Body of pancreas (tissue), 4 donors: ENCODE data around the gene SETDB2. TPM values are rescaled to one million over a fixed set of nuclear protein-coding genes. Genes with fewer than 3 reads are reported as not detected.

Experiments used
- ATAC-seq: fragments of 150-250 bp; one replicate; pipeline ENCODE4 v1.9.1; 2016
- DNase-seq, 4 donors: peaks; one replicate each; pipeline ENCODE4 v3.0.0-alpha.2; 2019
- H3K27ac ChIP-seq, 4 donors: fragments of 200-600 bp; sonication (generic); 1 replicate in 3 of 4; 2 replicates in 1 of 4; pipeline versions ENCODE4 v1.5.1 to v1.6.1; 2016 to 2019; ENCODE audit warnings: mild to moderate bottlenecking in 1 of 4, mixed read lengths in 1 of 4, moderate library complexity in 1 of 4
- H3K27me3 ChIP-seq, 2 donors: fragments of 200-600 bp; sonication (generic); one replicate each; pipeline ENCODE4 v1.6.0; 2016; ENCODE audit warnings: mild to moderate bottlenecking in 1 of 2
- H3K36me3 ChIP-seq, 2 donors: fragments of 200-600 bp; sonication (generic); replicated peaks in 1 of 2; 2 replicates each; pipeline ENCODE4 v1.5.1; 2016; ENCODE audit warnings: low read depth in 2 of 2; ENCODE audit not compliant: insufficient read depth in 1 of 2
- H3K4me1 ChIP-seq: fragments of 200-600 bp; sonication (generic); one replicate; pipeline ENCODE4 v1.6.0; 2016
- H3K4me3 ChIP-seq, 2 donors: fragments of 200-600 bp; sonication (generic); 1 replicate in 1 of 2; 2 replicates in 1 of 2; pipeline ENCODE4 v1.5.1; 2016 to 2019
- H3K9me3 ChIP-seq, 3 donors: fragments of 200-600 bp; sonication (generic); 1 replicate in 2 of 3; 2 replicates in 1 of 3; pipeline ENCODE4 v1.5.1; 2016
- CTCF ChIP-seq, 7 experiments: fragments of 450-650 bp in 4 of 7; fragments of 200-600 bp in 3 of 7; sonication (generic) in 3 of 7; IDR thresholded peaks; one replicate each; pipeline ENCODE4 v1.5.1; 2016 to 2019; ENCODE audit warnings: antibody characterized with exemption in 7 of 7
- POLR2A ChIP-seq, 3 donors: fragments of 450-650 bp; IDR thresholded peaks; one replicate each; pipeline ENCODE4 v1.6.1; 2016; ENCODE audit warnings: antibody characterized with exemption in 3 of 3, mild to moderate bottlenecking in 2 of 3
- WGBS, 2 donors: methylation state at CpG; one replicate each; pipeline ENCODE4 v1.1.5; 2017; 5-methylcytosine and 5-hydroxymethylcytosine counted together
- intact Hi-C: fragments of 100-400 bp; cut with DNase I; formaldehyde crosslinking; loops from one replicate; pipeline ENCODE4 v1.15.1; 2023
- total RNA-seq, 2 donors: library from RNA; depleted of rRNA; stranded (reverse); fragments of >200 nt; gene quantifications; one replicate each; pipeline ENCODE4 v1.1.0, GENCODE V29; 2016

Gene SETDB2
- total RNA-seq, result 1 to 10 TPM; 4.9 to 8.6 TPM

- 0 to 1% methylated on average over 35 to 53 of the region's 53 CpGs for WGBS, 2 donors
- ATAC-seq (peak; percentile 96), DNase-seq (peak; percentile 99 to 100 (median 99))
- Histone ChIP-seq H3K27me3 (no peaks in the 10 kb centered on the region), H3K9me3 (no peaks in the 10 kb centered on the region), H3K4me1 (peaks cover 39% of the 10 kb centered on the region), H3K4me3 (peak within 1 kb of the TSS; percentile 45 to 75), H3K36me3 (no peaks in the 10 kb centered on the region), H3K27ac (peak within 1 kb of the TSS; percentile 90 to 97 (median 92))
- intact Hi-C loops, result no loop called here
- TF ChIP-seq POLR2A (IDR thresholded peaks at IDR 0.05), result peak; percentile 86 to 96 (median 92)
- TF ChIP-seq CTCF (IDR thresholded peaks at IDR 0.05), result peak in 6 of 7 experiments; percentile 33 to 76 (median 65)
Measured at GRCh38 chr13:49443704-49444523, at the start of gene SETDB2, which contains the start of gene CAB39L. Gene SETDB2, plus strand, starts transcription at chr13:49444274. Its CDS starts 7,620 bp downstream, at chr13:49451894. Gene CAB39L, minus strand, starts transcription at chr13:49444064. Its CDS starts 61,154 bp downstream, at chr13:49382910.

GRCh38 chr13:49395451-49395865 lies 48.6 kb upstream of the SETDB2 start:
- Histone ChIP-seq H3K27me3 (no peaks in the 10 kb centered on the region), H3K36me3 (no peaks in the 10 kb centered on the region), H3K9me3 (no peaks in the 10 kb centered on the region), H3K4me3 (no peak overlapping the region), H3K27ac (peak overlapping the region in 1 of 4 donors; percentile 32), H3K4me1 (peaks cover 15% of the 10 kb centered on the region)
- ATAC-seq (no peak), DNase-seq (peak in 1 of 4 donors; percentile 8)
- intact Hi-C loops, result no loop called here
- TF ChIP-seq POLR2A (IDR thresholded peaks at IDR 0.05), result no peak
- no peak for TF ChIP-seq CTCF (IDR thresholded peaks at IDR 0.05)
- WGBS, 2 donors, result 38 to 67% methylated on average over 1 of the region's 1 CpG

GRCh38 chr13:49395878-49396380 lies 48.1 kb upstream of the SETDB2 start:
- Histone ChIP-seq H3K36me3 (no peaks in the 10 kb centered on the region), H3K4me1 (peaks cover 15% of the 10 kb centered on the region), H3K27me3 (no peaks in the 10 kb centered on the region), H3K27ac (peak overlapping the region in 1 of 4 donors; percentile 32), H3K9me3 (no peaks in the 10 kb centered on the region), H3K4me3 (no peak overlapping the region)
- no peak for TF ChIP-seq POLR2A (IDR thresholded peaks at IDR 0.05)
- peak in 1 of 4 donors; percentile 32 for DNase-seq
- no peak for ATAC-seq
- 27 to 40% methylated on average over 1 of the region's 1 CpG for WGBS, 2 donors
- intact Hi-C loops, result no loop called here

- 12 to 24% methylated on average over 1 of the region's 1 CpG for WGBS, 2 donors
- TF ChIP-seq POLR2A (IDR thresholded peaks at IDR 0.05), result no peak
- no peak for TF ChIP-seq CTCF (IDR thresholded peaks at IDR 0.05)
- Histone ChIP-seq H3K9me3 (no peaks in the 10 kb centered on the region), H3K4me3 (no peak overlapping the region), H3K4me1 (peaks cover 19% of the 10 kb centered on the region), H3K27ac (peak overlapping the region in 3 of 4 donors; percentile 76 to 87 (median 87)), H3K27me3 (no peaks in the 10 kb centered on the region), H3K36me3 (no peaks in the 10 kb centered on the region)
- DNase-seq (peak in 2 of 4 donors; percentile 4 to 7), ATAC-seq (peak; percentile 36)
- intact Hi-C loops, result no loop called here
Measured at GRCh38 chr13:49399801-49400472, 44.1 kb upstream of the SETDB2 start.
